ENCODE results near the gene TOB1.
A peak's percentile ranks its signal among the peaks of the same experiment; 100 is the strongest.

The TOB1 gene

GRCh38 chr17:50866261-50866949 lies at the start of gene TOB1:
Gene TOB1, minus strand, starts transcription at chr17:50866354. Its CDS starts 2,337 bp downstream, at chr17:50864017.
- peaks cover 4% of the 10 kb centered on the region for H3K36me3 Mint-ChIP-seq
- H3K4me3 Mint-ChIP-seq, result peak within 1 kb of the TSS; percentile 99
- peaks cover 57% of the 10 kb centered on the region for H3K4me1 Mint-ChIP-seq

GRCh38 chr17:50914505-50915063 lies 48.4 kb upstream of the TOB1 start:
- Mint-ChIP-seq H3K9me3 (no peaks in the 10 kb centered on the region), H3K4me1 (peaks cover 74% of the 10 kb centered on the region), H3K4me3 (no peak overlapping the region), H3K36me3 (no peaks in the 10 kb centered on the region), H3K27ac (no peak overlapping the region), H3K27me3 (no peaks in the 10 kb centered on the region)

More at GRCh38 chr17:50866261-50866949, at the start of gene TOB1:
- peak within 1 kb of the TSS; percentile 98 for H3K27ac Mint-ChIP-seq
- H3K9me3 Mint-ChIP-seq, result no peaks in the 10 kb centered on the region
- no peaks in the 10 kb centered on the region for H3K27me3 Mint-ChIP-seq

- H3K4me1 Mint-ChIP-seq, result peaks cover 76% of the 10 kb centered on the region
- H3K27ac Mint-ChIP-seq, result peak overlapping the region; percentile 23
- H3K36me3 Mint-ChIP-seq, result no peaks in the 10 kb centered on the region
- no peak overlapping the region for H3K4me3 Mint-ChIP-seq
- no peaks in the 10 kb centered on the region for H3K9me3 Mint-ChIP-seq
- no peaks in the 10 kb centered on the region for H3K27me3 Mint-ChIP-seq
Observed at GRCh38 chr17:50913120-50913519, 47.0 kb upstream of the TOB1 start.

GRCh38 chr17:50911890-50912289 lies 45.7 kb upstream of the TOB1 start:
- H3K27me3 Mint-ChIP-seq, result no peaks in the 10 kb centered on the region
- no peaks in the 10 kb centered on the region for H3K36me3 Mint-ChIP-seq
- no peaks in the 10 kb centered on the region for H3K9me3 Mint-ChIP-seq
- no peak overlapping the region for H3K27ac Mint-ChIP-seq
- H3K4me3 Mint-ChIP-seq, result no peak overlapping the region
- H3K4me1 Mint-ChIP-seq, result peaks cover 80% of the 10 kb centered on the region

GRCh38 chr17:50911450-50911849 lies 45.3 kb upstream of the TOB1 start:
- Mint-ChIP-seq H3K27me3 (no peaks in the 10 kb centered on the region), H3K4me1 (peaks cover 76% of the 10 kb centered on the region), H3K36me3 (no peaks in the 10 kb centered on the region), H3K4me3 (no peak overlapping the region), H3K9me3 (no peaks in the 10 kb centered on the region), H3K27ac (no peak overlapping the region)

GRCh38 chr17:50909765-50910605 lies 43.8 kb upstream of the TOB1 start:
- H3K27me3 Mint-ChIP-seq, result no peaks in the 10 kb centered on the region
- no peaks in the 10 kb centered on the region for H3K36me3 Mint-ChIP-seq
- peaks cover 67% of the 10 kb centered on the region for H3K4me1 Mint-ChIP-seq
- H3K4me3 Mint-ChIP-seq, result peak overlapping the region; percentile 26
- no peaks in the 10 kb centered on the region for H3K9me3 Mint-ChIP-seq
- peak overlapping the region; percentile 59 for H3K27ac Mint-ChIP-seq

GRCh38 chr17:50908860-50909764 lies 43.0 kb upstream of the TOB1 start:
- Mint-ChIP-seq H3K4me3 (peak overlapping the region; percentile 36), H3K9me3 (no peaks in the 10 kb centered on the region), H3K27me3 (no peaks in the 10 kb centered on the region), H3K36me3 (no peaks in the 10 kb centered on the region), H3K4me1 (peaks cover 64% of the 10 kb centered on the region), H3K27ac (peak overlapping the region; percentile 88)

GRCh38 chr17:50908140-50908859 lies 42.1 kb upstream of the TOB1 start:
- no peak overlapping the region for H3K4me3 Mint-ChIP-seq
- peak overlapping the region; percentile 94 for H3K27ac Mint-ChIP-seq
- H3K4me1 Mint-ChIP-seq, result peaks cover 62% of the 10 kb centered on the region
- no peaks in the 10 kb centered on the region for H3K9me3 Mint-ChIP-seq
- H3K27me3 Mint-ChIP-seq, result no peaks in the 10 kb centered on the region
- no peaks in the 10 kb centered on the region for H3K36me3 Mint-ChIP-seq

- Mint-ChIP-seq H3K4me1 (peaks cover 64% of the 10 kb centered on the region), H3K9me3 (no peaks in the 10 kb centered on the region), H3K4me3 (no peak overlapping the region), H3K36me3 (no peaks in the 10 kb centered on the region), H3K27me3 (no peaks in the 10 kb centered on the region), H3K27ac (no peak overlapping the region)
Observed at GRCh38 chr17:50906443-50906842, 40.3 kb upstream of the TOB1 start.

- H3K27ac Mint-ChIP-seq, result peak overlapping the region; percentile 52
- peaks cover 59% of the 10 kb centered on the region for H3K4me1 Mint-ChIP-seq
Observed at GRCh38 chr17:50905460-50905803, 39.3 kb upstream of the TOB1 start.

GRCh38 chr17:50904518-50905459 lies 38.6 kb upstream of the TOB1 start:
- no peak overlapping the region for H3K4me3 Mint-ChIP-seq
- no peaks in the 10 kb centered on the region for H3K36me3 Mint-ChIP-seq
- no peaks in the 10 kb centered on the region for H3K27me3 Mint-ChIP-seq
- no peak overlapping the region for H3K27ac Mint-ChIP-seq
- no peaks in the 10 kb centered on the region for H3K9me3 Mint-ChIP-seq
- H3K4me1 Mint-ChIP-seq, result peaks cover 59% of the 10 kb centered on the region

More at GRCh38 chr17:50905460-50905803, 39.3 kb upstream of the TOB1 start:
- H3K27me3 Mint-ChIP-seq, result no peaks in the 10 kb centered on the region
- H3K36me3 Mint-ChIP-seq, result no peaks in the 10 kb centered on the region
- no peak overlapping the region for H3K4me3 Mint-ChIP-seq
- no peaks in the 10 kb centered on the region for H3K9me3 Mint-ChIP-seq

GRCh38 chr17:50903604-50904517 lies 37.7 kb upstream of the TOB1 start:
- no peaks in the 10 kb centered on the region for H3K36me3 Mint-ChIP-seq
- H3K9me3 Mint-ChIP-seq, result no peaks in the 10 kb centered on the region
- peak overlapping the region; percentile 15 for H3K27ac Mint-ChIP-seq
- no peak overlapping the region for H3K4me3 Mint-ChIP-seq
- H3K27me3 Mint-ChIP-seq, result no peaks in the 10 kb centered on the region
- H3K4me1 Mint-ChIP-seq, result peaks cover 50% of the 10 kb centered on the region

All from activated naive CD4-positive, alpha-beta T cell treated with anti-CD3 and anti-CD28 coated beads, Interleukin-2, amount 50 U/mL, for 24 hours (primary cell).